Measurements from ENCODE around the gene SLC6A13.
"Not testable (repeated sequence)": the region's sequence is repeated elsewhere in the genome, so short reads cannot be mapped to it uniquely, and the experiment has no call there.

SLC6A13 gene

DNA sequence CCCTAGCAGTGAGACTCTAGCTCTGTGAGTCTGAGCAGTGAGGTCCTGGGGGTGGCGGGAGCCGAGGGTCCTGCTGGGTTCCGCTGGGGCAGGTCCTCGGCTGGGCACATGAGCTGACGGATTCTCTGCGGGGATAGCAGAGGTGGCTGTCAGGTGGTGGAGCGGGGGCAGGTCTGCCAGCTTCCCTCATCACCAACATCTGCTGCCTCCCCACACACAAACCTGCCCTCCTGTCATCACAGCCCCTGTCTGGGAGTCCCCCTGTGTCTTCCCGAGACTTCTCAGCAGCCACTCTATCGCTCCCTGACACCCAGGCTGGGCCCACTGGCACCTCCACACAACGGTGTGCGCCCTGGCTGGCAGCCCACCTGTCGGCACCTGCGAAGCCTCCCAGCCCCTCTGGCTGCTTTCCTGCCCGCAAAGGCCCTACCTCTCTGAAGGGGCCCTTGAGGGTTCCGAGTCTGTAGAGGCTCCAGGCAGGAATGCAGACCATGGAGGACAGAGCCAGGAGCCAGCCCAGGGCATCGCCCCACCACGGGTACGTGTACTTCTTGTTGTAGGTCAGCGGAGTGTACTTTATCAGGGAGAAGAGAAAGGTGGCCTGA lies 41.6 kb downstream of the SLC6A13 start:
- no peak overlapping the region for H3K27ac Mint-ChIP-seq
- no peak overlapping the region for H3K4me3 Mint-ChIP-seq
- H3K27me3 Mint-ChIP-seq (ENCODE audit: low read depth, poor library complexity) = peaks cover 21% of the 10 kb centered on the region
- no peak for DNase-seq
- no peaks in the 10 kb centered on the region for H3K36me3 Mint-ChIP-seq (ENCODE audit: low read depth)
- no peaks in the 10 kb centered on the region for H3K9me3 Mint-ChIP-seq
- TF ChIP-seq, protein P1, sequence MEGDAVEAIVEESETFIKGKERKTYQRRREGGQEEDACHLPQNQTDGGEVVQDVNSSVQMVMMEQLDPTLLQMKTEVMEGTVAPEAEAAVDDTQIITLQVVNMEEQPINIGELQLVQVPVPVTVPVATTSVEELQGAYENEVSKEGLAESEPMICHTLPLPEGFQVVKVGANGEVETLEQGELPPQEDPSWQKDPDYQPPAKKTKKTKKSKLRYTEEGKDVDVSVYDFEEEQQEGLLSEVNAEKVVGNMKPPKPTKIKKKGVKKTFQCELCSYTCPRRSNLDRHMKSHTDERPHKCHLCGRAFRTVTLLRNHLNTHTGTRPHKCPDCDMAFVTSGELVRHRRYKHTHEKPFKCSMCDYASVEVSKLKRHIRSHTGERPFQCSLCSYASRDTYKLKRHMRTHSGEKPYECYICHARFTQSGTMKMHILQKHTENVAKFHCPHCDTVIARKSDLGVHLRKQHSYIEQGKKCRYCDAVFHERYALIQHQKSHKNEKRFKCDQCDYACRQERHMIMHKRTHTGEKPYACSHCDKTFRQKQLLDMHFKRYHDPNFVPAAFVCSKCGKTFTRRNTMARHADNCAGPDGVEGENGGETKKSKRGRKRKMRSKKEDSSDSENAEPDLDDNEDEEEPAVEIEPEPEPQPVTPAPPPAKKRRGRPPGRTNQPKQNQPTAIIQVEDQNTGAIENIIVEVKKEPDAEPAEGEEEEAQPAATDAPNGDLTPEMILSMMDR (IDR thresholded peaks at IDR 0.05) = no peak
- peaks cover 47% of the 10 kb centered on the region for H3K4me1 Mint-ChIP-seq

DNA sequence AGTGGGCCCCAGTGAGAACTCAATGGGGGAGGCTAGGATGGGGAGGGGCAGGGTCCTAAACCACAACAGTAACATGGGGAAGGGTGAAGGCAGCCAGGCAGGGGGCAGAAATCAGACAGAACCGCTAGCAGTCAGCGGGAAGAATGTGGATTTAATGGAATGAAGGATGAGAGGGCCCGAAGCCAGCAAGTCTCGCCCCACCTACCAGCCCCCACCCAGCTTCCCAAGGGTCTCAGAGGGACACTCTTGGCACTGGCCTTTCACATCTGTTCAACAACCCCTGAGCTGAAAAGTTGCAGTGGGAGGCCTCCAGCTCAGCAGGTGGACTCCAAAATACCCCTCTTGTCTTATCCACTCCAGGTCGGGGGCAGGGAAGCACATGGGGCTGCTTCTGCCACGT lies 42.1 kb downstream of the SLC6A13 start:
- H3K27me3 Mint-ChIP-seq (ENCODE audit: low read depth, poor library complexity) = peaks cover 21% of the 10 kb centered on the region
- DNase-seq = no peak
- no peak overlapping the region for H3K4me3 Mint-ChIP-seq
- peaks cover 43% of the 10 kb centered on the region for H3K4me1 Mint-ChIP-seq
- no peaks in the 10 kb centered on the region for H3K9me3 Mint-ChIP-seq
- TF ChIP-seq, protein P1 (IDR thresholded peaks at IDR 0.05) = no peak
- H3K27ac Mint-ChIP-seq = no peak overlapping the region
- no peaks in the 10 kb centered on the region for H3K36me3 Mint-ChIP-seq (ENCODE audit: low read depth)

DNA sequence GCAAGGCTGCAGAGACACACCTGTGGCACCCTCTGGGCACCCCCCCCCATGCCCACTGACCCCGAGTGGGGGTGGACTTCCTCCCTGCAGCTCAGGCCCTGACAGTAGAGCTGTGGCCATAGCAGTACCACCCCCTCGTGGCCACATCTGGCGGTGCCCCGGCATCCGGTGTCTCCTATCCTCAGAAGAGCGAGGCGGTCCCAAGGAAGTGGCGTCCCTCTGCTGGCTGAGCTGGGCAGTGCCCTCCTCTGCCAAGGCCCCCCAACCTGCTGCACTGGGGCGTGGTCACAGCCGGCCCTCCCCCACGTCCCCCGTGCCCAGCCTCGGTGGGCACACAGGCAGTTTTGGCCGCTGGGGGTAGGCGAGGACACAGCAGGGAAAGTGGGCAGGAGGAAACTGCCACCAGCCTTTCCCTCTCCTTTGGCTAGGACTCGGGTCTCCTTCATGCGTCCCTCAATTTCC lies 42.7 kb downstream of the SLC6A13 start:
- H3K36me3 Mint-ChIP-seq (ENCODE audit: low read depth) = no peaks in the 10 kb centered on the region
- H3K27me3 Mint-ChIP-seq (ENCODE audit: low read depth, poor library complexity) = peaks cover 21% of the 10 kb centered on the region
- peaks cover 43% of the 10 kb centered on the region for H3K4me1 Mint-ChIP-seq
- DNase-seq = peak; percentile 91
- H3K27ac Mint-ChIP-seq = no peak overlapping the region
- TF ChIP-seq, protein P1 (IDR thresholded peaks at IDR 0.05) = peak; percentile 89
- no peak overlapping the region for H3K4me3 Mint-ChIP-seq
- no peaks in the 10 kb centered on the region for H3K9me3 Mint-ChIP-seq

DNA sequence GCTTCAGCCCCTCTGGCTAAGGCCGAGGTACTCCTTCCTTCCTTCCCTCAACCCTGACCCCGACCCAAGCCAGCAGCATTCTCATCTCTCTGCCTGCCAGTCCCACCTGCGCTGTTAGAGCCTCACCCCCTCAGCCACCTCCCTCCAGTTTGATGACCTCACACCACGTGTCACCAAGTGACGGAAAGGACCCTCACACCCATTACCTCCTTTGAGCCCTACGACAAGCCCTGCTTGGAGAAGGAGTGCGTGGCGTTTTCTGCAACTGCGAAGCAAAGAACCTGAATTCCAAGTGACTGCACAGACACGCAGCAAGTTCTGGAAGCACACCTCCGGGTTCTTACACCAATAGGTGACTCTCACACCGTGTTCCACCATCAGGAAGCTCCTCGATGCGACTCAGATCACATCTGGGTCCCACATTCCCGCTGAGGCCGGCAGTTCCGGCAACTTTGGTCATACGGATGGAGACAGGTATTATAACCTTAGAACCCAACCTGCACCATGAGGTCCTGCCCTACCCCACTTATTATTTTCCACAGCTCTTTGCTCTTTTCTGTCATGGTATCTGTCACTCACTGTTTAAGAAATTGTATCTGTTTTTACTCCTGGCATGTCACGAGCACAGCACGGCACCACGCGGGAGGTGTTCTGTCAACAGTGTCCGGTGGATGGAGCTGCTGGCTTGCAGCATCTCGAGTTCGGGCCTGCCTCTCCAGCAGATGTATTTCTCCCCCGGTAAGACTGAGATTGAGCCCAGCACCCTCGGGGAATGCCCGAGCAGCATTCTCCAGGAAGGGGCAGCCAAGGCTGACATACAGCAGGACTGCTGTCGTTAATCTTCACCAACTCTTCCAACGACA lies 43.7 kb downstream of the SLC6A13 start:
- no peaks in the 10 kb centered on the region for H3K9me3 Mint-ChIP-seq
- no peak for DNase-seq
- peaks cover 17% of the 10 kb centered on the region for H3K27me3 Mint-ChIP-seq (ENCODE audit: low read depth, poor library complexity)
- H3K36me3 Mint-ChIP-seq (ENCODE audit: low read depth) = no peaks in the 10 kb centered on the region
- no peak overlapping the region for H3K27ac Mint-ChIP-seq
- TF ChIP-seq, protein P1 (IDR thresholded peaks at IDR 0.05) = no peak
- H3K4me3 Mint-ChIP-seq = no peak overlapping the region
- peaks cover 52% of the 10 kb centered on the region for H3K4me1 Mint-ChIP-seq

DNA sequence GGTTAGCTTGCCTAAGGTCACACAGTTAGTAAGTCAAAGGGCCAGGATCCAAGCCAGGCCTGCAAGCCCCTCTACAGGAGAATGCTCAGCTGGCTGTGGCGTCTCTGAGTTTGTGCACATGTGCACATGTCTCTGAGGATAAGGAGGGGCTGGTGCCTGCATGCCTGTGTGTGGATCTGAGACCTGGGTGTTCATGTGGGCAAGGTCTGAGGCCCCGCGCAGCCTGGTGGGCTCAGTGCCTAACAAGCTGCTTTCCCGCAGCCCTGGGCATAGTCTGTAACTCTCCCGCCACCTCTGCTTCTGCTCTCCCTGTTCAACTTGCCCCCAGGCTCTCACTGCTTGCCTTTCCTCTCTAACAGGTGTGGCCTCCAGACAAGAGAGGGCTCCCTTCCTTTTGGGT lies 44.4 kb downstream of the SLC6A13 start:
- peaks cover 10% of the 10 kb centered on the region for H3K27me3 Mint-ChIP-seq (ENCODE audit: low read depth, poor library complexity)
- H3K4me3 Mint-ChIP-seq = no peak overlapping the region
- peaks cover 56% of the 10 kb centered on the region for H3K4me1 Mint-ChIP-seq
- no peak overlapping the region for H3K27ac Mint-ChIP-seq
- DNase-seq = no peak
- H3K9me3 Mint-ChIP-seq = no peaks in the 10 kb centered on the region
- H3K36me3 Mint-ChIP-seq (ENCODE audit: low read depth) = no peaks in the 10 kb centered on the region
- TF ChIP-seq, protein P1 (IDR thresholded peaks at IDR 0.05) = no peak

DNA sequence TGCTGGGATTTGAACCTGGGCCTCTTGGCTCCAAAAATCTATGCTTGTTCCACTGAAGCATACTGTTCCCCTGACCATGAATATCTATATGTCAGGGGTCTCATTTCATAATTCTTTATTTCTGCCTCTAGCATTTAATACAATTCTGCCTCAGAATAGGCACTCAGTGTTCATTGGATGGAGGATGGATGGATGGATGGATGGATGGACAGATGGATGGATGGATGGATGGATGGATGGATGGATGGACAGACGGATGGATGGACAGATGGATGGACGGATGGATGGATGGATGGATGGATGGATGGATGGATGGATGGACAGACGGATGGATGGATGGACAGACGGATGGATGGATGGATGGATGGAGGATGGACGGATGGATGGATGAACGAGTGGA lies 45.6 kb downstream of the SLC6A13 start:
- H3K27me3 Mint-ChIP-seq (ENCODE audit: low read depth, poor library complexity) = peaks cover 16% of the 10 kb centered on the region
- H3K9me3 Mint-ChIP-seq; H3K36me3 Mint-ChIP-seq (ENCODE audit: low read depth): not testable (repeated sequence)

More for the DNA sequence above, 45.6 kb downstream of the SLC6A13 start:
- H3K27ac Mint-ChIP-seq, H3K4me3 Mint-ChIP-seq, DNase-seq: not testable (repeated sequence)
- H3K4me1 Mint-ChIP-seq = peaks cover 64% of the 10 kb centered on the region
